GM23338 (cell line): Measurements from ENCODE around the gene CAPN7. TPM values are rescaled to one million over a fixed set of nuclear protein-coding genes. Genes with fewer than 3 reads are reported as not detected.

Experiments used
- ATAC-seq: fragments of 200-7000 bp; cut with Tn5 transposase; 3 replicates; pipeline ENCODE4 v1.9.1; 2020
- DNase-seq: peaks from one replicate; pipeline ENCODE4 v3.0.0-alpha.2; 2015; ENCODE audit warnings: low spot score
- H2AFZ ChIP-seq: fragments of 200-600 bp; sonication (generic); 2 replicates; pipeline ENCODE4 v1.8.0; 2016; ENCODE audit warnings: antibody characterized with exemption, mild to moderate bottlenecking, moderate library complexity
- H3F3A ChIP-seq: fragments of 200-600 bp; sonication (generic); replicated peaks from 2 replicates; pipeline ENCODE4 v1.8.0; 2017; ENCODE audit warnings: antibody characterized with exemption, mixed run types, low read depth
- H3K27ac ChIP-seq: fragments of 200-600 bp; sonication (generic); 2 replicates; pipeline ENCODE4 v1.6.1; 2016; ENCODE audit warnings: low read depth
- H3K27me3 ChIP-seq: fragments of 200-600 bp; sonication (generic); 2 replicates; pipeline ENCODE4 v1.8.0; 2016; ENCODE audit warnings: mild to moderate bottlenecking, mixed run types, moderate library complexity; ENCODE audit not compliant: insufficient read depth
- H3K36me3 ChIP-seq: fragments of 200-600 bp; sonication (generic); 2 replicates; pipeline ENCODE4 v1.8.0; 2016; ENCODE audit warnings: mild to moderate bottlenecking; ENCODE audit not compliant: insufficient read depth
- H3K4me1 ChIP-seq: fragments of 200-600 bp; sonication (generic); 2 replicates; pipeline ENCODE4 v1.8.0; 2016; ENCODE audit warnings: mild to moderate bottlenecking, moderate library complexity; ENCODE audit not compliant: insufficient read depth
- H3K4me2 ChIP-seq: fragments of 200-600 bp; sonication (generic); 2 replicates; pipeline ENCODE4 v1.7.1; 2017; ENCODE audit warnings: mixed run types
- H3K4me3 ChIP-seq: fragments of 200-600 bp; sonication (generic); 2 replicates; pipeline ENCODE4 v1.6.1; 2016; ENCODE audit warnings: mixed run types
- H3K79me2 ChIP-seq: fragments of 200-600 bp; sonication (generic); replicated peaks from 2 replicates; pipeline ENCODE4 v1.8.0; 2017; ENCODE audit warnings: mild to moderate bottlenecking; ENCODE audit not compliant: insufficient read depth
- H3K9me2 ChIP-seq: fragments of 200-600 bp; sonication (generic); 2 replicates; pipeline ENCODE4 v1.8.0; 2017; ENCODE audit not compliant: insufficient read depth
- H4K20me1 ChIP-seq: fragments of 200-600 bp; sonication (generic); replicated peaks from 2 replicates; pipeline ENCODE4 v1.8.0; 2017; ENCODE audit warnings: mild to moderate bottlenecking; ENCODE audit not compliant: insufficient read depth
- H3K27ac Mint-ChIP-seq: 2 replicates; pipeline ENCODE4 v1.8.0; 2020; ENCODE audit warnings: inconsistent platforms, mild to moderate bottlenecking, moderate library complexity, mixed read lengths
- H3K27me3 Mint-ChIP-seq: 3 replicates; pipeline ENCODE4 v1.8.0; 2022; ENCODE audit warnings: low read depth, mild to moderate bottlenecking, moderate library complexity, mixed read lengths, inconsistent platforms; ENCODE audit not compliant: insufficient read depth, poor library complexity
- H3K36me3 Mint-ChIP-seq: 3 replicates; pipeline ENCODE4 v1.8.0; 2021; ENCODE audit warnings: low read depth, mild to moderate bottlenecking, inconsistent platforms, moderate library complexity, mixed read lengths
- H3K4me1 Mint-ChIP-seq: 3 replicates; pipeline ENCODE4 v1.8.0; 2020; ENCODE audit warnings: mild to moderate bottlenecking, inconsistent platforms, mixed read lengths
- H3K4me3 Mint-ChIP-seq: 3 replicates; pipeline ENCODE4 v1.8.0; 2021; ENCODE audit warnings: moderate library complexity, mild to moderate bottlenecking, inconsistent platforms, mixed read lengths
- H3K9me3 Mint-ChIP-seq: 3 replicates; pipeline ENCODE4 v1.8.0; 2020; ENCODE audit warnings: moderate library complexity, mild to moderate bottlenecking, inconsistent platforms, mixed read lengths
- CREB1 ChIP-seq: fragments of 250-450 bp; sonication (Bioruptor Pico); IDR thresholded peaks from 2 replicates; pipeline ENCODE4 v1.5.0; 2020; ENCODE audit warnings: low read depth, mild to moderate bottlenecking, moderate library complexity
- CTCF ChIP-seq, 2 experiments: fragments of 200-600 bp in 1 of 2; sonication (generic) in 1 of 2; conservative IDR thresholded peaks; 2 replicates each; pipeline versions ENCODE4 v1.5.1 to v1.6.1; 2016 to 2017; ENCODE audit warnings: antibody characterized with exemption in 2 of 2, low read depth in 2 of 2, mild to moderate bottlenecking in 2 of 2, moderate library complexity in 1 of 2
- ETS1 ChIP-seq: IDR thresholded peaks from 2 replicates; pipeline ENCODE4 v1.6.1; 2016; ENCODE audit warnings: antibody characterized with exemption
- EZH2 ChIP-seq: fragments of 200-600 bp; sonication (generic); IDR thresholded peaks from one replicate; pipeline ENCODE4 v1.8.0; 2017; ENCODE audit warnings: antibody characterized with exemption, mild to moderate bottlenecking, low read depth; ENCODE audit not compliant: unreplicated experiment
- EZH2phosphoT487 ChIP-seq: fragments of 200-600 bp; sonication (generic); IDR thresholded peaks from one replicate; pipeline ENCODE4 v1.8.1; 2018; ENCODE audit warnings: antibody characterized with exemption; ENCODE audit not compliant: unreplicated experiment
- JUNB ChIP-seq: IDR thresholded peaks from one replicate; pipeline ENCODE4 v1.6.1; 2016; ENCODE audit warnings: antibody characterized with exemption; ENCODE audit not compliant: unreplicated experiment
- NANOG ChIP-seq: IDR thresholded peaks from 2 replicates; pipeline ENCODE4 v1.6.1; 2016; ENCODE audit warnings: antibody characterized with exemption, borderline replicate concordance
- POLR2AphosphoS5 ChIP-seq: IDR thresholded peaks from 2 replicates; pipeline ENCODE4 v1.6.1; 2016; ENCODE audit warnings: antibody characterized with exemption, low read depth
- REST ChIP-seq: IDR thresholded peaks from one replicate; pipeline ENCODE4 v1.6.1; 2018; ENCODE audit warnings: antibody characterized with exemption; ENCODE audit not compliant: unreplicated experiment
- STAT1 ChIP-seq: IDR thresholded peaks from one replicate; pipeline ENCODE4 v1.6.1; 2016; ENCODE audit warnings: antibody characterized with exemption; ENCODE audit not compliant: unreplicated experiment
- ZNF114 ChIP-seq: fragments of 250-450 bp; sonication (Bioruptor Pico); IDR thresholded peaks from 2 replicates; pipeline ENCODE4 v1.5.0; 2020; ENCODE audit warnings: mild to moderate bottlenecking, moderate library complexity
- ZNF331 ChIP-seq: fragments of 250-450 bp; sonication (Bioruptor Pico); IDR thresholded peaks from 2 replicates; pipeline ENCODE4 v1.5.0; 2020; ENCODE audit warnings: low read depth, mild to moderate bottlenecking, moderate library complexity
- polyA plus RNA-seq: library from polyadenylated mRNA; unstranded; fragments of >200 nt; fragmentation: Nextera tagmentation; extraction: Ambion mirVana; gene quantifications from 2 replicates; pipeline ENCODE4 v1.2.1, GENCODE V29; 2016
- total RNA-seq: library from RNA; depleted of rRNA; stranded (reverse); fragments of >200 nt; shearing (Covaris generic); gene quantifications from 2 replicates; pipeline ENCODE4 v1.2.3, GENCODE V29; 2014
- TF ChIP-seq, protein P1 (sequence below): fragments of 250-450 bp; sonication (Bioruptor Pico); IDR thresholded peaks from 2 replicates; pipeline ENCODE4 v1.5.0; 2020; ENCODE audit warnings: mild to moderate bottlenecking, moderate library complexity

The CAPN7 gene
- total and polyA plus RNA-seq, 2 experiments from 2014 or later: 9.9 to 18.1 TPM

GRCh38 chr3:15261274-15261673 lies 55.2 kb downstream of the CAPN7 start:
- no peak overlapping the region for H3K4me2 ChIP-seq
- H3K4me1 ChIP-seq: no peaks in the 10 kb centered on the region
- no peaks in the 10 kb centered on the region for H3F3A ChIP-seq
- no peak overlapping the region for H2AFZ ChIP-seq
- no peaks in the 10 kb centered on the region for H3K27me3 ChIP-seq
- peaks cover 3% of the 10 kb centered on the region; the same call in 1 of the 2 replicates for H3K9me2 ChIP-seq
- H3K36me3 Mint-ChIP-seq: peaks cover 16% of the 10 kb centered on the region
- no peaks in the 10 kb centered on the region; the same call in 1 of the 2 replicates for H3K79me2 ChIP-seq
- no peaks in the 10 kb centered on the region for H3K9me3 Mint-ChIP-seq
- TF ChIP-seq ZNF114 (CRISPR knock-in tag): no peak
- no peak for TF ChIP-seq STAT1
- TF ChIP-seq, protein P1, sequence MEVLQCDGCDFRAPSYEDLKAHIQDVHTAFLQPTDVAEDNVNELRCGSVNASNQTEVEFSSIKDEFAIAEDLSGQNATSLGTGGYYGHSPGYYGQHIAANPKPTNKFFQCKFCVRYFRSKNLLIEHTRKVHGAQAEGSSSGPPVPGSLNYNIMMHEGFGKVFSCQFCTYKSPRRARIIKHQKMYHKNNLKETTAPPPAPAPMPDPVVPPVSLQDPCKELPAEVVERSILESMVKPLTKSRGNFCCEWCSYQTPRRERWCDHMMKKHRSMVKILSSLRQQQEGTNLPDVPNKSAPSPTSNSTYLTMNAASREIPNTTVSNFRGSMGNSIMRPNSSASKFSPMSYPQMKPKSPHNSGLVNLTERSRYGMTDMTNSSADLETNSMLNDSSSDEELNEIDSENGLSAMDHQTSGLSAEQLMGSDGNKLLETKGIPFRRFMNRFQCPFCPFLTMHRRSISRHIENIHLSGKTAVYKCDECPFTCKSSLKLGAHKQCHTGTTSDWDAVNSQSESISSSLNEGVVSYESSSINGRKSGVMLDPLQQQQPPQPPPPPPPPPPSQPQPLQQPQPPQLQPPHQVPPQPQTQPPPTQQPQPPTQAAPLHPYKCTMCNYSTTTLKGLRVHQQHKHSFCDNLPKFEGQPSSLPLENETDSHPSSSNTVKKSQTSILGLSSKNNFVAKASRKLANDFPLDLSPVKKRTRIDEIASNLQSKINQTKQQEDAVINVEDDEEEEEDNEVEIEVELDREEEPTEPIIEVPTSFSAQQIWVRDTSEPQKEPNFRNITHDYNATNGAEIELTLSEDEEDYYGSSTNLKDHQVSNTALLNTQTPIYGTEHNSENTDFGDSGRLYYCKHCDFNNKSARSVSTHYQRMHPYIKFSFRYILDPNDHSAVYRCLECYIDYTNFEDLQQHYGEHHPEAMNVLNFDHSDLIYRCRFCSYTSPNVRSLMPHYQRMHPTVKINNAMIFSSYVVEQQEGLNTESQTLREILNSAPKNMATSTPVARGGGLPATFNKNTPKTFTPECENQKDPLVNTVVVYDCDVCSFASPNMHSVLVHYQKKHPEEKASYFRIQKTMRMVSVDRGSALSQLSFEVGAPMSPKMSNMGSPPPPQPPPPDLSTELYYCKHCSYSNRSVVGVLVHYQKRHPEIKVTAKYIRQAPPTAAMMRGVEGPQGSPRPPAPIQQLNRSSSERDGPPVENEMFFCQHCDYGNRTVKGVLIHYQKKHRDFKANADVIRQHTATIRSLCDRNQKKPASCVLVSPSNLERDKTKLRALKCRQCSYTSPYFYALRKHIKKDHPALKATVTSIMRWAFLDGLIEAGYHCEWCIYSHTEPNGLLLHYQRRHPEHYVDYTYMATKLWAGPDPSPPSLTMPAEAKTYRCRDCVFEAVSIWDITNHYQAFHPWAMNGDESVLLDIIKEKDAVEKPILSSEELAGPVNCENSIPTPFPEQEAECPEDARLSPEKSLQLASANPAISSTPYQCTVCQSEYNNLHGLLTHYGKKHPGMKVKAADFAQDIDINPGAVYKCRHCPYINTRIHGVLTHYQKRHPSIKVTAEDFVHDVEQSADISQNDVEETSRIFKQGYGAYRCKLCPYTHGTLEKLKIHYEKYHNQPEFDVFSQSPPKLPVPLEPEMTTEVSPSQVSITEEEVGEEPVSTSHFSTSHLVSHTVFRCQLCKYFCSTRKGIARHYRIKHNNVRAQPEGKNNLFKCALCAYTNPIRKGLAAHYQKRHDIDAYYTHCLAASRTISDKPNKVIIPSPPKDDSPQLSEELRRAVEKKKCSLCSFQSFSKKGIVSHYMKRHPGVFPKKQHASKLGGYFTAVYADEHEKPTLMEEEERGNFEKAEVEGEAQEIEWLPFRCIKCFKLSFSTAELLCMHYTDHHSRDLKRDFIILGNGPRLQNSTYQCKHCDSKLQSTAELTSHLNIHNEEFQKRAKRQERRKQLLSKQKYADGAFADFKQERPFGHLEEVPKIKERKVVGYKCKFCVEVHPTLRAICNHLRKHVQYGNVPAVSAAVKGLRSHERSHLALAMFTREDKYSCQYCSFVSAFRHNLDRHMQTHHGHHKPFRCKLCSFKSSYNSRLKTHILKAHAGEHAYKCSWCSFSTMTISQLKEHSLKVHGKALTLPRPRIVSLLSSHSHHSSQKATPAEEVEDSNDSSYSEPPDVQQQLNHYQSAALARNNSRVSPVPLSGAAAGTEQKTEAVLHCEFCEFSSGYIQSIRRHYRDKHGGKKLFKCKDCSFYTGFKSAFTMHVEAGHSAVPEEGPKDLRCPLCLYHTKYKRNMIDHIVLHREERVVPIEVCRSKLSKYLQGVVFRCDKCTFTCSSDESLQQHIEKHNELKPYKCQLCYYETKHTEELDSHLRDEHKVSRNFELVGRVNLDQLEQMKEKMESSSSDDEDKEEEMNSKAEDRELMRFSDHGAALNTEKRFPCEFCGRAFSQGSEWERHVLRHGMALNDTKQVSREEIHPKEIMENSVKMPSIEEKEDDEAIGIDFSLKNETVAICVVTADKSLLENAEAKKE: no peak
- no peak for TF ChIP-seq NANOG
- no peak for TF ChIP-seq EZH2phosphoT487
- no peak for TF ChIP-seq CTCF (conservative IDR thresholded peaks at IDR 0.05; ENCODE audit: low read depth in 2 of 2)
- no peak for TF ChIP-seq CREB1 (CRISPR knock-in tag)
- TF ChIP-seq ETS1: no peak
- TF ChIP-seq ZNF331 (CRISPR knock-in tag): no peak
- TF ChIP-seq JUNB: no peak
- TF ChIP-seq POLR2AphosphoS5: no peak
- no peak for TF ChIP-seq REST
- TF ChIP-seq EZH2: no peak
- ATAC-seq (no peak), DNase-seq (no peak)
- no peaks in the 10 kb centered on the region for H4K20me1 ChIP-seq
- no peak overlapping the region for H3K27ac Mint-ChIP-seq
- H3K4me3 Mint-ChIP-seq: no peak overlapping the region
- no peak overlapping the region for H3K4me3 ChIP-seq
- H3K36me3 ChIP-seq: peaks cover 2% of the 10 kb centered on the region; the same call in 1 of the 2 replicates
- H3K4me1 Mint-ChIP-seq: no peaks in the 10 kb centered on the region
- peaks cover 5% of the 10 kb centered on the region for H3K27me3 Mint-ChIP-seq
- H3K27ac ChIP-seq: no peak overlapping the region
